Fibroblast of mammary gland (primary cell): ENCODE measurements around the gene TCEAL3.
"Not testable (repeated sequence)": the region's sequence is repeated elsewhere in the genome, so short reads cannot be mapped to it uniquely, and the experiment has no call there.

Experiments
- DNase-seq: peaks from one replicate; pipeline ENCODE4 v3.0.0-alpha.2; 2010; ENCODE audit warnings: low read depth
- H3K4me3 ChIP-seq: 2 replicates; pipeline ENCODE4 v1.5.1; 2011; ENCODE audit warnings: low read depth, mild to moderate bottlenecking, low read length, moderate library complexity; ENCODE audit not compliant: control insufficient read depth
- CTCF ChIP-seq: conservative IDR thresholded peaks from 2 replicates; pipeline ENCODE4 v1.5.1; 2011; ENCODE audit warnings: low read depth, low read length, inconsistent platforms; ENCODE audit not compliant: control insufficient read depth, insufficient read depth

TCEAL3 gene

GRCh38 chrX:103571726-103572125 lies 36.0 kb upstream of the TCEAL3 start:
- no peak overlapping the region for H3K4me3 ChIP-seq
- DNase-seq: no peak
- TF ChIP-seq CTCF: no peak

GRCh38 chrX:103573202-103573601 lies 34.6 kb upstream of the TCEAL3 start:
- no peak for DNase-seq
- no peak overlapping the region for H3K4me3 ChIP-seq
- no peak for TF ChIP-seq CTCF

- no peak for TF ChIP-seq CTCF
- no peak for DNase-seq
- H3K4me3 ChIP-seq: no peak overlapping the region
Measured at GRCh38 chrX:103584596-103584995, 23.2 kb upstream of the TCEAL3 start.

- H3K4me3 ChIP-seq: peak within 1 kb of the TSS; percentile 70
- TF ChIP-seq CTCF: no peak
- peak; percentile 16 for DNase-seq
Measured at GRCh38 chrX:103585411-103586313, 22.1 kb upstream of the TCEAL3 start, which contains the start of gene TCEAL4. TCEAL4 (plus strand) TSS chrX:103585515; CDS start chrX:103586676, 1,161 bp downstream.

- DNase-seq: no peak
- no peak for TF ChIP-seq CTCF
- H3K4me3 ChIP-seq: peak overlapping the region; percentile 70
Measured at GRCh38 chrX:103586314-103586646, 21.5 kb upstream of the TCEAL3 start.

- no peak for TF ChIP-seq CTCF
- no peak for DNase-seq
- peak overlapping the region; percentile 70 for H3K4me3 ChIP-seq
Measured at GRCh38 chrX:103586659-103587058, 21.1 kb upstream of the TCEAL3 start.

- not testable (repeated sequence) for DNase-seq
Measured at GRCh38 chrX:103592295-103592694, 15.5 kb upstream of the TCEAL3 start.

GRCh38 chrX:103595202-103595601 lies 12.6 kb upstream of the TCEAL3 start:
- not testable (repeated sequence) for H3K4me3 ChIP-seq, DNase-seq

More at GRCh38 chrX:103592295-103592694, 15.5 kb upstream of the TCEAL3 start:
- not testable (repeated sequence) for H3K4me3 ChIP-seq
